Adipocyte (in vitro differentiated cells): ENCODE data around the gene XPR1.

Experiments
- DNase-seq: peaks from one replicate; pipeline ENCODE4 v3.0.0-alpha.2; 2015; ENCODE audit warnings: low read depth
- H3K27me3 ChIP-seq: replicated peaks from 2 replicates; pipeline ENCODE4 v1.7.0; 2013; ENCODE audit warnings: mild to moderate bottlenecking, low read length, moderate library complexity; ENCODE audit not compliant: control insufficient read depth, insufficient read depth
- H3K36me3 ChIP-seq: 2 replicates; pipeline ENCODE4 v1.7.0; 2013; ENCODE audit warnings: low read length, mild to moderate bottlenecking, moderate library complexity; ENCODE audit not compliant: control insufficient read depth, insufficient read depth, severe bottlenecking
- H3K4me1 ChIP-seq: 2 replicates; pipeline ENCODE4 v1.7.0; 2013; ENCODE audit warnings: mild to moderate bottlenecking, low read length, moderate library complexity; ENCODE audit not compliant: control insufficient read depth, insufficient read depth
- H3K4me3 ChIP-seq: 2 replicates; pipeline ENCODE4 v1.7.0; 2013; ENCODE audit warnings: mild to moderate bottlenecking, low read length, moderate library complexity
- H3K9ac ChIP-seq: 2 replicates; pipeline ENCODE4 v1.7.0; 2013; ENCODE audit warnings: mild to moderate bottlenecking, low read length, moderate library complexity
- H3K9me3 ChIP-seq: 2 replicates; pipeline ENCODE4 v1.7.0; 2013; ENCODE audit warnings: mild to moderate bottlenecking, low read length, moderate library complexity; ENCODE audit not compliant: control insufficient read depth

XPR1 gene

DNA sequence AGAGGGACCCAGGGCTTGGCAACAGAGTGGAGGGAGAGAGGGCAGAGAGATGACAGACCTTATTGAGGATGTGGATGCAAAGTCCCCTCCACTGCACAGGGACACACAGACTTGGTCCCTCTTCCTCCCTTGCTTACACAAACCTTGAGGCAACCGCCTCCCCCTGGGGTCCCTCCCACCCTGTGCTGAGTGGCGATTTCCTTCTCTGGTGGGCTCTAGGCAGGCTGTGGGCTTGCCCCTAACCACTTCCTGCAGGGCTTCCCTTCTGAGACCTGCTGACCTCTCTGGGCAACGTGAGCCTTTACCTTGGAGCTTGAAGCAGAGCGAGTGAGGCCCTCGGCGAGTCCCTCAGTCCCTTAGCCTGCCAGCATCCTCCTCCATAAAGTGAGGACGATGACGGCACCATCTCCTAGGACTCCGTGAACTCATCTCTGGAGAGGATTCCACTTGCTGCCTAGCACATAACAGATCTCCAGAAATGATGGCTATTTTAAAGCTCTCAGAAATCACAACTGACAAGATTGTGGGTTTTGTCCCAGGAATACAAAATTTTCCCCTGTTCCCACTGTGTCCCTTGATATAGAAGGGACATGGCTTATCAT lies 305.9 kb downstream of the XPR1 start:
- Histone ChIP-seq H3K4me3 (no peak overlapping the region), H3K4me1 (peaks cover 2% of the 10 kb centered on the region), H3K9ac (no peak overlapping the region), H3K9me3 (no peaks in the 10 kb centered on the region), H3K36me3 (peaks cover 15% of the 10 kb centered on the region), H3K27me3 (no peaks in the 10 kb centered on the region)
- no peak for DNase-seq

DNA sequence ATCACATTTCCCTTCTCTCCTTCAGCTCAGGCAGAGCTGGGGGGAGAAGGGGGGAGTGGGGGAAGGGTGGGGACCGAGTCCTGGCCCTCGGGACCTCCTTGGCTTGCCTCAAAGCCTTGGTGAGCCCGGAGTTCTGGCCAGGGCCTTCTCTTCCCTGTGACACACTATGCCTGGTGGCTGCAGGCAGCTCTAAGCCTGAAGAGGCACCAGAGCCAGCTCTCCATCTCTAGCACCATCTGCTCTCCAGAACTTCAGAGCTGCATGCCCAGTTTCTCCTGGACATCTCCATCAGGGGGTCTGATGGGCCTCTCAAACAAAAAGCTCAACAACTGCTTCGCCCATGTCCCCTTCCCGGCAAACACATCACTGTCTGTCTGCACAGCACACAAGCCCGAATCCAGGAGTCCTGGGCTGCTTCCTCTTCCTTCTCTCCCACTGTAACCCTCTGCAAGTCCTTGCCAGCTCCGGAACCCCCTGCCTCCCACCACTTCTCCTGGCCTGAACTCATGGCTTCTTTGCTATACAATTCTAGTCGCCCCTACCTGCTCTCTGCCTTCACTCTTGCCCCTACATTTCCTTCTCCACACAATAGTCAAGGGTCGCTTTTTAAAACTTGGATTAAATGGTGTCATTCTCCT lies 307.4 kb downstream of the XPR1 start:
- DNase-seq, result no peak
- no peak overlapping the region for H3K9ac ChIP-seq
- H3K36me3 ChIP-seq, result peaks cover 17% of the 10 kb centered on the region
- no peaks in the 10 kb centered on the region for H3K9me3 ChIP-seq
- H3K4me1 ChIP-seq, result no peaks in the 10 kb centered on the region
- H3K27me3 ChIP-seq, result no peaks in the 10 kb centered on the region
- H3K4me3 ChIP-seq, result no peak overlapping the region

DNA sequence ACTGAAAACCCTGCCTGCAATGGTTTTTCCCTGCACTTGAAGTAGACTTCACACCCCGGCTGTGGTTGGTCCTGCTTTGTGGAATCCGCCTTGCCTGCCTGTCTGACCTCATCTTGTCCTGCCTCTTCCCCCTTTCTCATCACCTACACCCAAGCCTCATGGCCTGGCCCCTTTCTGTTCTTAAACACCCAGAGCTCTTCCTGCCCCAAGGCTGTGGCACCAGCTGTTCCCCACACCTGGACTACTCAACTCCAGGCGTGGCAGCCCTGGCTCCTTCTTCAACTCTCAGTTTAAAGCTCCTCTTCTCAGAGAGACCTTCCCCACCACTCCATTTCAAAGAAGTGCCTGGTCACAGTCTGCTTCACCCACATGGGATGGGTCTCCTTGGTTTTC lies 307.9 kb downstream of the XPR1 start:
- DNase-seq, result no peak

More for the DNA sequence above, 307.9 kb downstream of the XPR1 start:
- peaks cover 22% of the 10 kb centered on the region for H3K36me3 ChIP-seq
- H3K4me1 ChIP-seq, result no peaks in the 10 kb centered on the region
- H3K9me3 ChIP-seq, result no peaks in the 10 kb centered on the region
- H3K4me3 ChIP-seq, result no peak overlapping the region
- no peak overlapping the region for H3K9ac ChIP-seq
- H3K27me3 ChIP-seq, result no peaks in the 10 kb centered on the region
